Type B pancreatic cell (in vitro differentiated cells): ENCODE measurements around the gene EIPR1. TPM values are rescaled to one million over a fixed set of nuclear protein-coding genes. Genes with fewer than 3 reads are reported as not detected.

Experiments used
- DNase-seq: peaks from one replicate; pipeline ENCODE4 v3.0.0; 2021; ENCODE audit warnings: mixed read lengths; ENCODE audit not compliant: unreplicated experiment; ENCODE audit errors: extremely low spot score
- H3K27ac Mint-ChIP-seq: 2 replicates; pipeline ENCODE4 v1.8.0; 2021; ENCODE audit warnings: mild to moderate bottlenecking, mixed read lengths
- H3K27me3 Mint-ChIP-seq: 2 replicates; pipeline ENCODE4 v1.8.0; 2021; ENCODE audit warnings: mixed read lengths
- H3K36me3 Mint-ChIP-seq: 2 replicates; pipeline ENCODE4 v1.8.0; 2021; ENCODE audit warnings: mixed read lengths
- H3K4me1 Mint-ChIP-seq: one replicate; pipeline ENCODE4 v1.8.0; 2021; ENCODE audit warnings: mixed read lengths; ENCODE audit not compliant: unreplicated experiment
- H3K4me3 Mint-ChIP-seq: 2 replicates; pipeline ENCODE4 v1.8.0; 2021; ENCODE audit warnings: mild to moderate bottlenecking, mixed read lengths
- H3K9me3 Mint-ChIP-seq: 2 replicates; pipeline ENCODE4 v1.8.0; 2021; ENCODE audit warnings: mixed read lengths
- total RNA-seq: library from RNA; stranded (reverse); gene quantifications from 2 replicates; pipeline ENCODE4 v1.2.1, GENCODE V29; 2021; ENCODE audit warnings: low replicate concordance
- TF ChIP-seq, protein P1 (sequence below): fragments of 200-600 bp; sonication (generic); conservative IDR thresholded peaks from 2 replicates; pipeline ENCODE4 v1.5.0; 2021; ENCODE audit warnings: antibody characterized with exemption, mild to moderate bottlenecking

Gene EIPR1
- total RNA-seq, 1 donor from 2014 or later, result 24.9 TPM

- no peak for DNase-seq
- peaks cover 10% of the 10 kb centered on the region for H3K9me3 Mint-ChIP-seq
- no peaks in the 10 kb centered on the region for H3K27me3 Mint-ChIP-seq
- TF ChIP-seq, protein P1, sequence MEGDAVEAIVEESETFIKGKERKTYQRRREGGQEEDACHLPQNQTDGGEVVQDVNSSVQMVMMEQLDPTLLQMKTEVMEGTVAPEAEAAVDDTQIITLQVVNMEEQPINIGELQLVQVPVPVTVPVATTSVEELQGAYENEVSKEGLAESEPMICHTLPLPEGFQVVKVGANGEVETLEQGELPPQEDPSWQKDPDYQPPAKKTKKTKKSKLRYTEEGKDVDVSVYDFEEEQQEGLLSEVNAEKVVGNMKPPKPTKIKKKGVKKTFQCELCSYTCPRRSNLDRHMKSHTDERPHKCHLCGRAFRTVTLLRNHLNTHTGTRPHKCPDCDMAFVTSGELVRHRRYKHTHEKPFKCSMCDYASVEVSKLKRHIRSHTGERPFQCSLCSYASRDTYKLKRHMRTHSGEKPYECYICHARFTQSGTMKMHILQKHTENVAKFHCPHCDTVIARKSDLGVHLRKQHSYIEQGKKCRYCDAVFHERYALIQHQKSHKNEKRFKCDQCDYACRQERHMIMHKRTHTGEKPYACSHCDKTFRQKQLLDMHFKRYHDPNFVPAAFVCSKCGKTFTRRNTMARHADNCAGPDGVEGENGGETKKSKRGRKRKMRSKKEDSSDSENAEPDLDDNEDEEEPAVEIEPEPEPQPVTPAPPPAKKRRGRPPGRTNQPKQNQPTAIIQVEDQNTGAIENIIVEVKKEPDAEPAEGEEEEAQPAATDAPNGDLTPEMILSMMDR, result no peak
- peak overlapping the region; percentile 65 for H3K27ac Mint-ChIP-seq
- H3K4me1 Mint-ChIP-seq, result peaks cover 5% of the 10 kb centered on the region
- H3K4me3 Mint-ChIP-seq, result no peak overlapping the region
- H3K36me3 Mint-ChIP-seq, result peaks cover 52% of the 10 kb centered on the region
Observed at GRCh38 chr2:3399829-3400228, 22.2 kb upstream of the EIPR1 start.

- H3K4me3 Mint-ChIP-seq, result no peak overlapping the region
- no peak for DNase-seq
- peak overlapping the region; percentile 65 for H3K27ac Mint-ChIP-seq
- peaks cover 13% of the 10 kb centered on the region for H3K9me3 Mint-ChIP-seq
- H3K36me3 Mint-ChIP-seq, result peaks cover 53% of the 10 kb centered on the region
- no peaks in the 10 kb centered on the region for H3K27me3 Mint-ChIP-seq
- H3K4me1 Mint-ChIP-seq, result peaks cover 5% of the 10 kb centered on the region
- TF ChIP-seq, protein P1, result no peak
Observed at GRCh38 chr2:3399381-3399780, 21.8 kb upstream of the EIPR1 start.

DNA sequence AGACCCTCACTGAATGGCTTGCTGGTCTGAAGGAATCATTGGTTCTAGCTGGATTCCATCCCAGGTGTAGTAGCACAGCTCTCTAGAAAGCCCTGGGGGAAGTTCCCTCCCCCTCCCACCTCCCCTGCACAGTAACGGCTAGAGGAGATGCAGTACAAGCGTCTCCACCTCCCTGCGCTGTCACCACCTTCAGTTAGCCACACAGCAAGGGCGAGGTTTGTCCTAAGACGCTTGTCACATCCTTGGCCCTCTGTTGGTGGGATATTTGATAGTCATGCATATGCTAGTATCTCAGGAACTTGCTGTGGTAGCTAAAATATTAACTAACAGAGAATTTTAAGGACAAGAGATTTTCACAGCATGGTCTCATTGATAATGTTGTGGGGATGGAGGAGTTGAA is 21.2 kb upstream of the EIPR1 start:
- Mint-ChIP-seq H3K36me3 (peaks cover 51% of the 10 kb centered on the region), H3K4me1 (peaks cover 5% of the 10 kb centered on the region), H3K27me3 (no peaks in the 10 kb centered on the region), H3K27ac (no peak overlapping the region), H3K4me3 (no peak overlapping the region), H3K9me3 (peaks cover 13% of the 10 kb centered on the region)
- TF ChIP-seq, protein P1, result peak; percentile 43
- DNase-seq, result no peak

DNA sequence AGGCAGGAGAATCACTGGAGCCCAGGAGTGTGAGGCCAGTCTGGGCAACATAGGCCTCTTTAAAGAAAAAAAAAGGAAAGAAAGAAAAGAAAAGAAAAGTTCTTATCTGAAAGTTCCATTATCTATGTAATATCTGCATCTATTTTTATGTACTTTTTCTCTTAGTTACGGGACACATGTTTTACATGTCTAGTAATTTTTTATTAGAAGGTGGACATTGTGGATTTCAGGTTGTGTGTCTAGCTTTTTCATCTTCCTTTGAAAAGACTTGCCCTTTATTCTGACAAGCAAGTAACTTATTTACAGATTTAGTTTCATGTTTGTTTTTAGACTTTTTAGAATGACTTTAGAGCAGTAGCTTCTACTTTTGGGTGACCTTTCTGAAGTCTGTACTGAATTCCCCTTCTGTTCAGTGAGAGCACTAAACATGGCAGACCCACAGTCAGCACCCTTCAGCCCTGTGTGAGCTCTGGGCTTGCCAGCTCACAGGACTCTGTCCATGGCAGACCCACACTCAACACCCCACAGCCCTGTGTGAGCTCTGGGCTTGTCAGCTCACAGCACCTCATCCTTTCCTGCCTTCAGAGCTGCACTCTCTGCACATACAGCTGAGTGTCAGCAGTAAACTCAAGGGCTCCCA is 19.4 kb upstream of the EIPR1 start:
- DNase-seq, result no peak
- Mint-ChIP-seq H3K4me1 (peaks cover 5% of the 10 kb centered on the region), H3K27me3 (no peaks in the 10 kb centered on the region), H3K36me3 (peaks cover 62% of the 10 kb centered on the region), H3K27ac (no peak overlapping the region), H3K9me3 (peaks cover 13% of the 10 kb centered on the region), H3K4me3 (no peak overlapping the region)
- TF ChIP-seq, protein P1, result no peak

DNA sequence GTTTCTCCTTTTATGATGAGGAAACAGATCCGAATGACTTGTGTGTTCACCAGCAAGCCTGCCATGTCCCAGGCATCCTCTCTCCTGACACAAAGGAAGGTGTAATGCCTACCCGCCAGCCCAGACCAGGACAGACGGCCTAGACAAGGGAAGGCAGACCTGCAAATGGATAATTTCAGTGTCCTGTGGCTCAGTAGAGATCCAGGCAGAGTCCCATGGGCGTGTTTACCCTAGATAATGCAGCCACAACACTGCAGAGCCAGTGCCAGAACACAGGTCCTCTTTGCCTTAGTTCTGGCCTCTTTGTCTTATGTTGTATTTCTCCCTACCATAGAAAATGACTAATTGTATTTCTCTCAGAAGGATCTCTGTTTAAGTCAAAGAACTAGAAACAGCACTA is 14.6 kb upstream of the EIPR1 start:
- Mint-ChIP-seq H3K9me3 (peaks cover 15% of the 10 kb centered on the region), H3K27ac (no peak overlapping the region), H3K27me3 (no peaks in the 10 kb centered on the region), H3K36me3 (peaks cover 60% of the 10 kb centered on the region), H3K4me1 (no peaks in the 10 kb centered on the region), H3K4me3 (no peak overlapping the region)
- DNase-seq, result no peak
- TF ChIP-seq, protein P1, result no peak
